PC-3 (cell line): ENCODE data around the gene STK11.

ENCODE experiments used
- CTCF ChIP-seq: fragments of 300-600 bp; sonication (generic); conservative IDR thresholded peaks from 2 replicates; pipeline ENCODE4 v1.5.1; 2017; ENCODE audit warnings: antibody characterized with exemption, low read depth, mild to moderate bottlenecking, low read length
- EZH2phosphoT487 ChIP-seq: fragments of 300-600 bp; sonication (generic); IDR thresholded peaks from 2 replicates; pipeline ENCODE4 v1.6.1; 2018; ENCODE audit warnings: mild to moderate bottlenecking, antibody characterized with exemption, low read length, borderline replicate concordance

DNA sequence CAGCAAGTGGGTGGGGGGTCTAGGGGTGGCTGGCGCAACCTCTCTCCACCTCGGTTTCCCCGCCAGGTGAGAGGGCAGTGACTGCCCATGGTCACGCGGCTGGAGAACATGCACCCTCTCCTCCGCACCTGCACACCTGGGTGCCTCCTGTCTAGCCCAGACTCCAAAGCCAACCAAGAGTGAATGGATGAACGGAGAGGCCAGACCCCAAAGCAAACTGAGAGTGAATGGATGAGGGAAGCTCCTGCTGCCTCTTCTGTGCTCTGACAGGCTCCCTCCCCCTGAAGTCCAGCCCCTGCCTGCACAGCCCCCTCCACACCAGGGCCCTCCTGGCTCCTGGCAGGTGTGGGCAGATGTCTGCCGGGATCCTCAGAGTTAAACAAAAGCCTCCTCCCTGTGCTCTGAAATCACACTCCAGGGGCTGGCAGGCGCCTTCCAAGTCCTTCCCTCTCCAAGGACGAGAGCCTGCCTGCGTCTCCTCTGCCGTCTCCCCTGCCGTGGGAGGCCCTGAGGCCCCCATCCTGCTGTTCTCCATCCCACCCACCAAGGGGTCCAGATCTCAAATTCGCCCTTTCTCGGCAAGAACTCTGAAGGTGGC, 33.7 kb upstream of the STK11 start:
- no peak for TF ChIP-seq EZH2phosphoT487
- no peak for TF ChIP-seq CTCF
